NCI-H446 treated with DMSO at 0.1 percent for 48 hours (cell line): ENCODE results near the gene ADAMTS10.
"Not testable (repeated sequence)": the region's sequence is repeated elsewhere in the genome, so short reads cannot be mapped to it uniquely, and the experiment has no call there.

Source experiments
- DNase-seq: peaks from one replicate; lab custom pipeline; 2025; lab: John Stamatoyannopoulos, UW

ADAMTS10 gene

DNA sequence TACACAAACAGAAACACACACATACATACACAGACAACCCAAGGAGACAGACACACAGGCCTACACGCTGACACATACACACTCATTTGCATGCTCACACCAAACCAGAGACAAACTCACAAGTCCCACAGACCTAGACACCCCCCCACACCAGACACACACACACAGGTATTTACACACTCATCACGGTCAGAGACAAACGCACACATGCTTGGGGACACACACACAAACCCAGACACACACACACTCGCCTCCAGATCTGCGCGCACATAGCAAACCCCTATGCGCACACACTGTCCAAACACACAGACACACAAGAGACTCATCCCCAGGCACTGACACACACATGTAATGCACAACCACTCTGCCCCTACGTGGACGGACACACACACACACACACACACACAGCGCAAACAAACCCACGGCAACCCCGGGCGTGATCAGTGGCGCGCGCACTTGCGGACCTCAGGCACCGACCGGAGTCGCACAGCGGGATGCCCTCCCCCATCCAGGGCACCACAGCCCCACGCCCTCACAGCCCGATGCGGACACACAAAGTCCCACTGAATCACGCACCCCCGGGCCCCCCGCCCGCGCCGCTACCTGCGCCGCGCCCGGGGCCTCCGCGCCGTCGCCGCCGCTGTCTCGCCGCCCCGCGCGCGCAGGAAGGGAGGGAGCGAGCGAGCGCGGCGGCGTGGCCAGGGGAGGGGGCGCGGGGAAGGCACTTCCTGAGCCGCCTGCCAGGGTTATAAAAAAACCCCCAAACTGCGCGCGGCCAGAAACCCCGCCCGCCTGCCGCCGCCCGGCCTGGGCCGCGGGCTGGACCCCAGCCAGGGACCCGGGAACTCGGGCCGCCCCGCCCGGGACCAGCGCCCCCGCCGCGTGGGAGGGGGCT lies at the start of gene ADAMTS10:
ADAMTS10 (minus strand) TSS at position 675 of the 895 bp plus-strand sequence. CDS start 5,005 bp downstream, outside the sequence.
- DNase-seq: no peak

DNA sequence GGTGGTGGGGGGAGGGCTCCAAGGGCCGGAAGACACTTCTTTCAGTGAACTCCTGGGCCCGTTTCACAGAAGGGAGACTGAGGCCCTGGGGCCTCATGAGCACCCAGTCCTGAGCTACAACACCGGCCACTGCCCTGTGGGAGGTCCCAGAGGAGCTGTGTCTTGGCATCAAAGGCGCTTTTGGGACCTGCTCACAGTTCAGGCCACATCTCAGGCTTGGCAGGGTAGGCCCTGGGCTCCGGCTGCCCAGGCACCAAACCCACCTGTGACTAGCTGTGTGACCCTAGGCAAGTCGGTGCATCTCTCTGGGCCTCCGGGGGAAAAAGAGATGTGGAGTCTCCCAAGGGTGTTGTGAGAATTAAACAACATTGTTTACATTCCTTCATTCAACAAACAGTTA lies 49.4 kb upstream of the ADAMTS10 start:
- no peak for DNase-seq

DNA sequence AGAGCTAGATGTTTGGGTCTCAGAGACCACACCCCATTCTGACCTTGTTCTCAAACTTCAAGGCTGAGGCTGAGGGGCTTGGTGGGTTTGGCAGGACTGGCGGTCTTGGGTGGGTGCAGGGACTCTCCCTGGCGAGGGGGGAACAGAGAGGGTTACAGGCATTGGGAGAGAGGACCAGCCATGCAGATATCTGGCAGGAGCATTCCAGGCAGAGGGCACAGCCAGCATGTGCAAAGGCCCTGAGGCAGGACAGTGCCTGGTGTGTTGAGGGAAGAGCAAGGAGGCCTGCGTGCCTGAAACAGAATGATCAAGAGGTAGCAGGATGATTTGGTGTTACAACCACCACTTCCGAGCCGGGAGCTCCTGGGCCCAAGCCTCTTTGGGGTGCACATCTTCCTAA lies 47.4 kb upstream of the ADAMTS10 start:
- DNase-seq: no peak

DNA sequence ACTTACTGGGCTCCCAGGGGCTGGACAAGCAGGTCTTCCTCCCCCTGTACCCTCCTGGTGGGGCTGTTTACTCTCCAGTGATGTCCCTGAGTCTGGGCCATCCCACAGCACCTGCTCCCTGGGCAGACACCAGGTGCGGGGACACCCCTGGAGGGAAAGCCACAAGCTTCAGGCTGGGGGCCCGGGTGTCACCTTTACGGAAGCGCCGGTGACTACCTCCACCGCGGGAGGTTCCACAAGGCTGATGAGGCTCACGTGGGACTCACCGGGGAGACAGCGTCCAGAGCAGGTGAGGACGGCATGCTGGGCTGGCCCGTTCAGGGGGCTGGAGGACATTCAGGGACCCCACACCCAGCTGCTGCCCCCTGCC lies 44.8 kb upstream of the ADAMTS10 start:
- no peak for DNase-seq

DNA sequence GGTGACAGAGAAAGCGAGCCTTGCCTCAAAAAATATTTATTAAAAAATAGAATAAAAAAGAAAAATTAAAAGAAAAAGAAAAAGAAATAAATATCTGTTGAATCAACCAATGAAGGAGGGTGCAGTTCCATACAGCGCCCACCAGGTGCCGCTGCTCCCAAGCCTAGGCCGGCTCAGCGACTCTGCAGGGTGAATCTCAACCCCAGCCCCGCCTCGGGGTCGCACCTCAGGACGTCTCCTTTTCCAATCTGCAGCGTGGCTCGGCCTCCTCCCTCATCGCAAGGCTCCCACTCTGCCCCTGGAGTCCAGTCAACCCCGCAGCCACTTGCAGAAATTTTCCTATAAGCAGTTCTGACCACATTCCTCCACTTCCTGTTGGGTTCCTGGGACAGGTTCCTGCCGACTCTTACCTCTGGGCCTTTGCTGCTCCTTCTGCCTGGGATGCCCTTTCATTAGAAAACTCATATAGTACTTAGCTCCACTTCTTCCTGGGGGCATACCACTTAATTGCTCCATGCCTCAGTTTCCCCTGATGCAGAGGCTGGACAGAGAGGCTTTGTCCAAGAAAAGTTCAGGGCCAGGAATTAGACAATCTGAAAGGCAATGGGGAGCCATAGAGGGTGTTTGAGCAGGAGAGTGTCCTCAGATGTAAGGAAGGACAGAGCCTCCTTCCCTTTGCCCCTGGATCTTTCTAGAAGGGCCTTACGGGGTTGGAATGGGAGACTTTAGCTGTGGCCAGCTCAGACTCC lies 44.2 kb upstream of the ADAMTS10 start:
- DNase-seq: no peak

DNA sequence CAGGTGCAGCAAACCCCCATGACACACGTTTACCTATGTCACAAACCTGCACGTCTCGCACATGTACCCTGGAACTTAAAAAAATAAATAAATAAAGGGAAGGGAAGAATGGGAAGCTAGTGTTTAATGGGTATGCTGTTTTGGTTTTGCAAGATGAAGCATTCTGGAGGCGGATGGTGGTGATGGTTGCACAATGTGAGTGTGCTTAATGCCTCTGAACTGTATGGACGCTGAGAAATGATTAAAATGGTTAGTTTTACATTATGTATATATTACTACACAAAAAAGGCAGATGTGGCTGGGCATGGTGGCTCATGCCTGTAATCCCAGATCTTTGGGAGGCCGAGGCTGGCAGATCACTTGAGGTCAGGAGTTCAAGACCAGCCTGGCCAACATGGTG lies 37.7 kb upstream of the ADAMTS10 start:
- no peak for DNase-seq

DNA sequence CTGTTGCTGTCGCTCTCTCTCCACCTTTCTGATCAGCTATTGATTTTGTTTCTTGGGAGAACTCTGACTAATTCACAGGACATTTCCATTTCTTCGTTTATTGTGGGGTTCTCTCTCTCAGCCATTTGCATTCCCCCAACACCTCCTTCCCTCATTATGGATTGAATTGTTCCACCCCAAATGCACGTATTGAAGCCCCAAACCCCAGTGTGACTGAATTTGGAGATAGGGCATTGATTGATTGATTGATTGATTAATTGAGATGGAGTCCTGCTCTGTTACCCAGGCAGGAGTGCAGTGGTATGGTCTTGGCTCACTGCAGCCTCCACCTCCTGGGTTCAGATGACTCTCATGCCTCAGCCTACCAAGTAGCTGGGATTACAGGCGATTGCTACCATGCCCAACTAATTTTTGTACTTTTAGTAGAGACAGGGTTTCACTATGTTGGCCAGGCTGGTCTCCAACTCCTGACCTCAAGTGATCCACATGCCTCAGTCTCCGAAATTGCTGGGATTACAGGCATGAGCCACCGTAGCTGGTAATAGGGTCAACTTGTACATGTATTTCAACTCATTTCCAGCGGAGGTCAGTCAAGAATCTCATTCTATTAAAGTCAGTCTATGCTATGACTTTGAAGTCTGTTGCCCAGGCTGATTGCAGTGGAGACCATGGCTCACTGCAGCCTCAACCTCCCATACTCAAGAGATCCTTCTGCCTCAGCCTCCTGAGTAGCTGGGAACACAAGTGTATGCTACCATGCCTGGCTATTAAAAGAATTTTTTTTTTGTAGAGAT lies 33.5 kb upstream of the ADAMTS10 start:
- DNase-seq: no peak

DNA sequence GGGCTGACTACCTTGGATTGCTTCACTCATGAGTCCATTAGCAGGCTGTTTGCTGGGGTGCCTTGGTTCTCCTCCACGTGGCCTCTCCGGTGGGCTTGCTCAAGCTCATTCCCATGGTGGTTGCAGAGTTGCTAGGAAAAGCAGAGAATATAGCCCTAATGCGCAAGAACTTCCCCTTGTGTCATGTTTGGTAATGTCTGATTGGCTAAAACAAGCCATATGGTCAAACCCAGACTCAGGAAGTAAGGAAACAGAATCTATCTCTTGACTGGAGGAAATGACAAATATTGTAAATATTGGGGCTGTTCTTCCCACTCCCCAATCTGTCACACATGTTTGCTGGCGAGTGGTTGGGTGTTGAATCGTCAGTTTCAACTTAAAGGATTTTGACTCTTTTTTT lies 32.0 kb upstream of the ADAMTS10 start:
- DNase-seq: no peak

DNA sequence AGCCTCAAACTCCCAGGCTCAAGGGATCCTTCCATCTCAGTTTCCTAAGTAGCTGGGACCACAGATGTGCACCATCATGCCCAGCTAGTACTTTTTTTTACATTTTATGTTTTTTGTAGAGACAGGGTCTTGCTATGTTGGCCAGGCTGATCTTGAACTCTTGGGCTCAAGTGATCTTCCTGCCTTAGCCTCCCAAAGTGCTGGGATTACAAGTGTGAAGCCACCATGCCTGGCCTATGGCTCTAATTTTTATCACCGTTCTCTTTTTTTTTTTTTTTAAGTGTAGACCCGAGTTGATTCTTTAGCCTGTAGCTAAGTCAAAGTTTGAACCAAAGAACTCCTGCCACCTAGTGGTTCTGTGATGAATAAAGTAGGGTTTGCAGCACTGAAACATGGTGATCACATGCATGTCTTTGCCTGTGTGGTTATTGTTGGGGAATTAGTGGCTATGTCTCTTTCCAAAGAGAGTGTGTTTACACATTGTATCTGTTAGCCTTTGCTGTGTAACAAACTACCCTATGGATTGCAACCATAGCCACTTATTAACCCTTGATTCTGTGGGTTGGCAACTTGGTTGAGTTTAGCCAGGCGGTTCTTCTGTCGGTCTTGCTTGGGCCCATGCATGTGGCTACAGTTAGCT lies 31.5 kb upstream of the ADAMTS10 start:
- no peak for DNase-seq

DNA sequence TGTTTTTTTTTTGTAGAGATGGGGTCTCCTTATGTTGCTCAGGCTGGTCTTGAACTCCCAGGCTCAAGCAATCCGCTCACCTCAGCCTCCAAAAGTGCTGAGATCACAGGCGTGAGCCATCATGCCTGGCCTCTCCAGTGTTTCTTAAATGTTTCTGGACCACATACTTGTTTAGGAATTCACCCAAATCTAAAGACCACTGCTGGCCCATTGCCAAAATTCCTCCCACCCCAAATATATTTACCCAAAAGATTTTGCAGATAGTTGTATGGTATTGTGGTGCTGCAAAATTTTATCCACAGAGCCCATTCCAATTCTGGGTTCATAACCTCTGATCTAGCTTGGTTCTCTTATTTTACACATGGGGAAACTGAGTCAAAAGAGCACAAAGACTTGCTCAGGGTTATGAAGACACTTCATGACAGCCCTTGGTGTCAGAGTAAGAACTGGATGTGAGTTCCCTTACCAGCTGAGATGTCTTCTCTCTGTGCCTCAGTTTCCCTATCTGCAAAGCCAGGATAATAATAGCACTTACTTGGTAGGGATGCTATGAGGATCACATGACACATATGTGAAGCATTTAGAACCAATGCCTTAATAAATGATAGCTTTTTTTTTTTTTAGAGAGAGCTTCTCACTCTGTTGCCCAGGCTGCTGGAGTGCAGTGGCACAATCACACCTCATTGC lies 30.8 kb upstream of the ADAMTS10 start:
- no peak for DNase-seq

DNA sequence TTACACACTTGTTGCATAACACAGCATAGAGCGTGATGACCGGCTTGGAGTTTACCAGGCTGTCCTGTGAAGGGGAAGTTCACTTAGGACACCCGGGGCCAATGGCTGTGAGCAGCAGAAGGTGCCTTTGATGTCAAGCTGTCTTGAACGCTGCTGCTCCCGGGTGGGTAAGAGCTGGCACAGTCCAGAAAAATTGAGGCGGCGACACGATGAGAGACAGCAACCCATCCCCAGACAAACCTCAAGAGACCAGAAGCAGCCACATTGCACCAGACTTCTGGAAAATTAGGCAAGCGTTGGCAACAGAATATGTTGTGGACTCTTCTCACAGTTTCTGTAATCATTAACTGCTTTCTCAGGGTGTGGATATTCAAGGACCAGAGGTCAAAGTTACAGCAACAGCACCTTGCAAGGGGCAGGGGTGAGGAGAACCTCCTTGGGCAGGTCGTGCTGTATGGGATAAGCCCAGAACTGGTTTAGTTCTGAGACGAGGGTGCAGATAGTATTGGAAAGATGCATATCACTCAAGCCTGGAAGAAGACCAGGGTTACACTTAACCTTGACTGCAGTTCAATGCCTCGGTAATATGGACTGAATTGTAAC lies 30.0 kb upstream of the ADAMTS10 start:
- no peak for DNase-seq

DNA sequence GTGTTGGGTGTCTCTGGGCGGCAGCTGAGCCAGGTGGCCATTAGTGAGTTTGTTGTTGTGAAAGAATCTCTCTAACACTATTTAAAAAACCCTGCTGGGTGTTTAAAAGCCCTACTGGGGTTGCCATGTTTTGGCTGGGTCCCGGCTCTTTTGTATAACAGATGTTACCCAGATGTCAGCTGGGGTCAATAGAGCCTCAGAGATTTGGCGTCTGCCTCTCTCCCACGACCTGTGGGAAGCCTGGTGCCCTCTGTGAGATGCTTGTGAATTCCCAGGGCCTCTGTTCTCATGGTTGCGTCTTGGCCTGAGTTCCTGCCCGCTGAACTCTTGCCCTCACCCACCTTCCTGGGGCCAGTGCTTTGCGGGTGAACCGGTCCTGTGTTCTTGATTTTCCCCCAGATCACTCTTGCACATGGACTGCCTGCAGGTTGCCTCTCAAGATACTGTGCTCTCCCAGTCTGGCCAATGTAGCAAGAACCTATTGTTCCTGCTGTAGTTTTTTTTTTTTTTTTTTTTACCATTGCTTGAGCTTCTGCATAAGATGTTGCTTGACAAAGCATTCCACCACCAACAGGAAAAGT lies 29.4 kb upstream of the ADAMTS10 start:
- DNase-seq: no peak

DNA sequence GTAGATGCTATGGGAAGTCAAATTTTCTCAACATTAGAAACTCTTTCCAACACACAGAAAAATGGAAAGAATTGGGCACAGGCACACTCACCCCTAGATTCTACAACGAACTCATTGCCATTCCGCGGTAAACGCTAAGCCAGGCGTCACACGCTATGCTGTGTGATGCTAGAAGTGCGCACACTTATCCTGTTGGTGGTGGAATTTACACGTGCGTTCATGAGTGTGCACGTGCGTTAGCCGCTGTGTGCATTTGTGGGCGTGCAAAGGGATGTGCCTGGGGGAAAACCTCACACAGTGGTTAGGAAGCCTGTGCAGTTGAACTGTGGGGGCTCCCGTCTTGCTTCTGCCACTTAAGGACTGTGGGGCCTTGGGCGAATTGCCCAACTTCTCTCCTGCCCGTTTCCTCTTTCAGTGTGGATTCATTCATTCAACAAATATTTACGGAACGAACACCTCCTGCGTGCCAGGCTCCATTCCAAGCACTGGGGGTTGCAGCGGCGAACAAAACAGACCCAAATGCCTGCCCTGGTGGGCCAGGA lies 27.6 kb upstream of the ADAMTS10 start:
- DNase-seq: no peak

DNA sequence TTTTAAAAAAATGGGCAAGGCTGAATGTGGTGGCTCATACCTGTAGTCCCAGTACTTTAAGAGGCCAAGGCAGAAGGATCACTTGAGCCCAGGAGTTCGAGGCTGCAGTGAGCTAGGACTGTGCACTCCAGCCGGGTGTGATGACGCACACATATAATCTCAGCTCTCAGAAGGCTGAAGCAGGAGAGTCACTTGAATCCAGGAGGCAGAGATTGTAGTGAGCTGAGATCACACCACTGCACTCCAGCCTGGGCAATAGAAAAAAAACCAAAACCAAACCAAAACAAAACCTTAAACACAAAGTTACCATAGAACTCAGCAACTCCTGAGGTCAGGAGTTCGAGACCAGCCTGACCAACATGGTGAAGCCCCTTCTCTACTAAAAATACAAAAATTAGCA lies 26.6 kb upstream of the ADAMTS10 start:
- DNase-seq: not testable (repeated sequence)

DNA sequence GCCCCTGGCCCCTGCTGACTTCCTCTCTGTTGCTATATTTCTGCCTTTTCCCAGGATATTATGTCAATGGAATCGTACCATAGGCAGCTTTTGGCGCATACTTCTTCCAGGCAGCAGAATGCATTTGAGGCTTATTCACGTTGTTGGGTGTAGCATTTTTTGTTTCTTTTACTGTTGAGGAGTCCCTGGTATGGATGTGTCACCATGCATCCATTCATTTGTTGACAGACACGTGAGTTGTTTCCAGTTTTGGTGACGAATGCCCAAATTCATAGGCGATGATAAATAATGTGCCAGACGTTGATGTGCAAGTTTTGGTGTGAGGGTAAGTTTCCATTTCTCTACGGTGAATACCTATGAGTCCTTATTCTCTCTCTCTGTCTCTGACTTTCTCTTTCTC lies 24.9 kb upstream of the ADAMTS10 start:
- no peak for DNase-seq

DNA sequence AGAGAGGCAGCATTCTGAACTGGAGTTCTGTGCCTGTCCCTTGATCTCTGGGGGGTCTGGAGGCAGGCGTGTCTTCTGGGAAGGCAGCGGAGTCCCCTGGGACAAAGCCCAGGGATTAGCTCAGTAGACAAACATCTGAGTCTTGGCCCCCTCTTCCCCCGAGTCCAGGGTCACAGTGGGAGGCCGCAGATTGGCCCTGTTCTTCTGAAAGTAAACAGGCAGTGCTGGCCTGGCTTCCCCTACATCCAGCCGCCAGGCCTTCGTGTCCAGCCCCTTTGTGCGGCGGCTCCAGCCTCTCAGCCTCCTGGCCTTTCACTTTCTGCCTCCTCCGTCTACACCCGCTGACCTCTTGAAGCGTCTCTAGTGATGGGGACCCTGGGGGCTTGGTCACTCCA lies 20.9 kb upstream of the ADAMTS10 start:
- no peak for DNase-seq

DNA sequence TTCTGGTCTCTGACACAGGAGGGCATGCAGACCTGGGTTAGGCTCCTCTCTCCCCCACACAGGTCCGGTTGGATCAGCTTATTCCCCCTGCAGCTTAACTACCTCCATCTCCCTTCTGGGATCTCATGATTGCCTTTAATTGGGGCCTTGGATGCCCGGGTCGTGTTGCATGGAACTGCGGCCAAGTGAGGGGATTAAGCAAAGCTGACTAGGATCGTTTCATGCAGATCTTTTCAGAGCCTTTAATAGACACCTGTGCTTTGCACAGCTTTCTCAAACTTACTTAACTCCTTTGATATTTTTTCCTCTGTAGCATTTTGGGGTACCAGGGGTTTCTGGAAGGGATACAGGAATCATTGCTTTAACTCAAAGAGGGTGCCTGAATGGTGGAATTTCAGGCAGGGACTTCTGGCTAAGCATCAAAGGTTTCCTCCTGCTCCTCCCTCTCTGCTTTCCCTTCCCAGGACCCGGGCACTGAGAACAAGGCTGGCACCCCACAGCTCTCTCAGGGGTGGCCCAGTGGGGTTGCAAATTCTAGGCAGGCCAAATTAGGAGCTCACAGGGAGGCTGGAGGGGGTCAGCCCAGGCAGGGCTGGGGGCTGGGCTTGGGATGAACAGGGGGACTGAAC lies 20.4 kb upstream of the ADAMTS10 start:
- no peak for DNase-seq

DNA sequence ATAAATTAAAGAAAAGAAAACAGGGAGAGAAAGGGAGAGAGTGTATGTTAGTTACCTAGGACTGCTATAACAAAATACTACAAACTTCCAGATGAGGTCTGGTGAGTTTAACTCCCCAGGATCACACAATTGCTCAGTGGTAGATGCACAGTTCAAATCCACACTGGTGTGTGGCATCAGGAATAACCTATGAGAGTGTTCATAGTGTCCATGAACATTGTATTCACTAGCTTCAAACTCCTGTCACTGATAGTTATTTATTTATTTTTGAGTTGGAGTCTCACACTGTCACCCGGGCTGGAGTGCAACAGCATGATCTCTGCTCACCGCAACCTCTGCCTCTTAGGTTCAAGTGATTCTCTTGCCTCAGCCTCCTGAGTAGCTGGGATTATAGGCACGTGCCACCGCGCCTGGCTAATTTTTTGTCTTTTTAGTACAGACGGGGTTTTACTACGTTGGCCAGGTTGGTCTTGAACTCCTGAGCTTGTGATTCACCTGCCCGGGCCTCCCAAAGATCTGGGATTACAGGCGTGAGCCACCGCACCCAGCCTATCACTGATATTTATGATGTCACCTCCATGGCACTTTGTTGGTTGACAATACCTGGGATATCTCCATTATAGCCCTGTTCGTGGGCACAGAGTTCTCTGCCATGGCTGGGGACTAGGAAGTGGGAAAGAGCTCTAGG lies 19.6 kb upstream of the ADAMTS10 start, which contains the start of gene NFILZ:
NFILZ (plus strand) TSS at position 638 of the 688 bp plus-strand sequence. CDS start 46,133 bp downstream, outside the sequence.
- DNase-seq: no peak

DNA sequence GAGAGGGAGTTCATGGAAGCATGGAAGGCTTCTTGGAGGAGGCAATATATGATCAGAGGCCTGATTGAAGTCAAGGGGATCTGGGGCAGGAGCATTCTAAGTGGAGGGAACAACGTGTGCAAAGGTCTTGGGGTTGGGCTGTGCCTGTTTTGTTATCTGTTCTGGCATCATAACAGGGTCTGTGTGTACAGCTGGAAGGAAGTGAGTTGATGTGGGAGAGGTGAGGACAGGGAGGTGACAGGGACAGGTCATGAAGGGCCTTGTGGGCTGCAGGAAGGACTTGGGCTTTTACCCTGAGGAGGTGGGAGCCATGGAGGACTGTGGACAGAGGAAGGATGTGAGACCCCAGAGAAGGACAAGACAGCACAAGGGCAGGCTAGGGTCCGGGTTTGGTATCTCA lies 18.7 kb upstream of the ADAMTS10 start:
- no peak for DNase-seq
